ENCODE results near the gene SPATA31C1.
A peak's percentile ranks its signal among the peaks of the same experiment; 100 is the strongest.
"Not testable (repeated sequence)": the region's sequence is repeated elsewhere in the genome, so short reads cannot be mapped to it uniquely, and the experiment has no call there.

Gene SPATA31C1

DNA sequence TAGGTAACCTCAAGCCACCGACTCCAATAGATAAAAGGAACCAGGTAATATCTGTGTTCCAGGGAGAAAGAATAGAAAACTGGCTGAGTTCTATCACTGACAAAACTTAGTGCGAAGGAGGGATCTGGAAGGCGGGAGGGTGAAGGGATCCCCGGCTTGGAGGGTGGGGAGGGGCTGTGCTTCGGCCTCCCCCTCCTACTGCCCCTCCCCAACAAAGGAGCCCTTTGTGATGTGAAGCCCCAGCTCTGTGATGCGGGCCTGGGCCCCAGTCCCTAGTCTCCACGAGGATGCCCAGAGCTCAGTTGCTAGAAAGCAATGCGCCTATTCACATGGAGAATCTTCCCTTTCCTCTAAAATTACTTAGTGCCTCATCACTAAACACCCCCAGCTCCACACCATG lies at the start of gene SPATA31C1:
Gene SPATA31C1 (plus strand): TSS at position 301 of the 400 bp plus-strand sequence.
- not testable (repeated sequence) for DNase-seq

DNA sequence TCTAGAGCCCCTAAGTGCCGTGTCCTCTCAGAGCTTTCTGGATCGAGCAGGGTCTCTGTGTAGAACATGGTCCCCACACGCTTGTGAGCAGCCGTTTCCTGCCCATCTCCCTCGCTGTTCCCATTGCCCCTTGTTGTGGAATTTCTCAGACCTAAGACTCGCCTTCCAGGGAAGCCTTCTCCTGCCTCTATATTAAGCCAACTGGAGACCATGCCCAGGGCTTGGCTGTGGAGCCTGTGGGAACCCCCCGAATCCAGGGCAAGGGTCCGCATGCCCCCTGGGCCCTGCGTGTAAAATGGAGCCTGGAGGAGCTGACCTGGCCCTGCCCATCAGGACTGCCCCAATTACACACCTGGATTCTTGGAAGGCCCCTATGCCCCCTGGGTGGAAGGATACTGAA lies 49.6 kb upstream of the SPATA31C1 start:
- no peak for DNase-seq

- DNase-seq, result no peak
Observed at GRCh38 chr9:87868635-87869034, 49.1 kb upstream of the SPATA31C1 start.

- DNase-seq, result no peak
Observed at GRCh38 chr9:87869082-87869481, 48.7 kb upstream of the SPATA31C1 start.

DNA sequence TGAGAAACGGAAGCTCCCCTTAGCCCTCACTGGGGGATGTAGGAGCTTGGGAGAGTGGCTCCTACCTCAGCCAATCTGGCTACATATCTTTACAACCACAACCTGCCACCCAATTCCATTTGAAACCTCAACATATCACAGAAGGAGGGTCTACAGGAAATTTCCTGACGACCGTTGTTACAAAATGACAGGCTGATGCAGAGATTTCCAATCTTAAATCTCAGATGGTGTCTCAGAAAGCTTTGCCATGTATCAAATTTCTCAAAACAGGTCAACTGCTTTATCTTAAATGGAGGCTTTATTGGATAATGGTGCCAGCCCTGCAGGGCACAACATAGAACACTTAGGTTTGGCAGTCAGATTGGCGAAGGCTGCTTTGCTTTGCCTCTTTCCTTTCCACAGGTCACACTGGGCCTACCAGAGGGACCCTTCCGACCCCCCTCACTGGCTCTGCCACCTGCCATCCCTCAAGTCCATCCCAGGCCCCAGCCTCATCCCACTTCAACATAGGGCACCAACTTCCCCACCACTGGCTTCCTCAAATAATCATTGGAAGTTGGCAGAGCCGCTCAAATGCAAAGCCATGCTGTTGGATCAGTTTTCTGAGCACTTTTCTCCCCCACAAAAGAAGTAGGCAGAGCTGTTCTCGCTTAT lies 46.2 kb upstream of the SPATA31C1 start:
- DNase-seq, result no peak

- DNase-seq, result peak; percentile 65
Observed at GRCh38 chr9:87872079-87872624, 45.6 kb upstream of the SPATA31C1 start.

GRCh38 chr9:87873607-87874303 lies 44.0 kb upstream of the SPATA31C1 start:
- no peak for DNase-seq

DNA sequence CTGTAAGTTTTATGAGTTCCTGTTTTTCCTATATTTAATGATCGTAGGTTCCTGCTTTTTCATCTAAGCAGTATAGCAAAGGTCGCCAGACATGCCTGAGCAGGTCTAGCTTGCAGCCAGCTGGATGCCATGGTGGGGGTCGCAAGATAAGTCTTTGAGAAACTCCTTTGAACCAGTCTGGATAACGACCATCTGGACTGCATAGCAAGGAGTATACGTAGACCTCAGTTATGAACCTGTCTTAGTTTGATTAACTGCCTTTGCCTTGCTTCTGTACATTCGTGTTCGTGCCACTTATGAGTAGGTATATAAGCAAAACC lies 43.5 kb upstream of the SPATA31C1 start:
- no peak for DNase-seq

GRCh38 chr9:87875060-87875459 lies 42.7 kb upstream of the SPATA31C1 start:
- no peak for DNase-seq

- DNase-seq, result no peak
Observed at GRCh38 chr9:87875831-87876545, 41.8 kb upstream of the SPATA31C1 start.

DNA sequence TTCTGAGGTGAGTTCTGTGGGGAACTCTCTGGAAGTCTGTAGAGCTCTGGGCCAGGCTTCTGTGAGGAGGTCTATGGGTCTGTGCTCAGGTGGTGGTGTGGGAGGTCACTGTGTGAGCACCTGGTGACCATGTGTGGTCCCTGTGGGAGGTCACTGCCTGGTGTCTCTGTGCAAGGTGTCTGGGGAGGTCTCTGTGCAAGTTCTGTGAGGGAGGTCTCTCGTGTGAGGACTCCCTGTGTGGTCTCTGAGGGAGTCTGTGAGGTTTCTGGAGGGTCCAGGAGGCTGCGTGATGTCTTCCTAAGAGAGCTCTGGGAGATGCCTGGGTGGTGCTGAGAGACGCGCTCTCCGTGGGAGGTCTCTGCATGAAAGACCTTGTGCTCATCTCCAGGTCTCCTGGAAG lies 41.1 kb upstream of the SPATA31C1 start:
- no peak for DNase-seq

DNA sequence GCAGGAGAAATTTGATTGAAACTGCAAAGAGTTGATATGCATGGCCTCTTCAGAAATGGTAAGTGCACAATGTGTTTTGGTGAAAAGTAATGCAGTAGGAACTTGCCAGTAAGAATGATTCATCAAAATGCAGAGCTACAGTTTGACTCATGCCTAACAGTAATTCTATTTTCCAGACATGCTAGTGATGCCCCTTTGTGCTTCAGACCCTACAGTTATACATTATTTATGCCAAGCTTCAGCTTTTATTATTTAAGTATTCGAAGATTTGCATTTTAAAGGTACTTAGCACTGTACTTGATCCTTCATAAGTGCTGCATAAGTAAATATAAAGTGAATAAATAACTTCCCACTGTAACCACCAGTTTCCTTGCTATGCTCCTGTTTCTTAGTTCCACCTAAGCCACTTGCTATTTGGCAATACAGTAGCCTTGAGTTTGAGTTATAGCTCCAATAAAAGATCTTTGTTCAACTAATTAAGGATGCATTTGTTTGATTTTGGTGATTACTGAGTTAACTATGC lies 38.7 kb upstream of the SPATA31C1 start:
- no peak for DNase-seq

GRCh38 chr9:87880116-87880515 lies 37.6 kb upstream of the SPATA31C1 start:
- DNase-seq, result no peak

- no peak for DNase-seq
Observed at GRCh38 chr9:87880683-87881082, 37.1 kb upstream of the SPATA31C1 start.

DNA sequence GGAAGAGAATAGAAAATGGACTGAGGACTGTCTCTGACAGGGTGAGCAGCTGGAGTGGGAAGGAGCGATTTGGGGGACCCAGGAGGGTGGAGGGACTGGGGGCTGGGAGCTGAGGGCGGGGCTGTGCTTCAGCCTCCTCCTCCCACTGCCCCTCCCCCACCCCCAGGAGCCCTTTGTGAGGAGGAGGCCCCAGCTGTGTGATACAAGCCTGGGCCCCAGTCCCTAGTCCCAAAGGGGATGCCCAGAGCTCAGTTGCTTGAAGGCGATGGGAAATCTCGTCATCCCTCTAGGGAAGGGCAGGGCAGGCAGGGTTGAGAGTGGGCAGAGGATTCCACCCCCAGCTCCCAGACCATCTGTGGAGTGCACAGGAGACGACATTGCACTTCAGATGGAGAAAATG lies 35.1 kb upstream of the SPATA31C1 start, which contains the start of gene SPATA31E1:
Gene SPATA31E1 (plus strand): TSS at position 251 of the 400 bp plus-strand sequence. CDS start 15 bp downstream, at position 266.
- DNase-seq, result no peak

- no peak for DNase-seq
Observed at GRCh38 chr9:87883274-87883673, 34.5 kb upstream of the SPATA31C1 start.

- DNase-seq, result no peak
Observed at GRCh38 chr9:87883990-87884389, 33.8 kb upstream of the SPATA31C1 start.

GRCh38 chr9:87884578-87885459 lies 32.9 kb upstream of the SPATA31C1 start:
- DNase-seq, result no peak

DNA sequence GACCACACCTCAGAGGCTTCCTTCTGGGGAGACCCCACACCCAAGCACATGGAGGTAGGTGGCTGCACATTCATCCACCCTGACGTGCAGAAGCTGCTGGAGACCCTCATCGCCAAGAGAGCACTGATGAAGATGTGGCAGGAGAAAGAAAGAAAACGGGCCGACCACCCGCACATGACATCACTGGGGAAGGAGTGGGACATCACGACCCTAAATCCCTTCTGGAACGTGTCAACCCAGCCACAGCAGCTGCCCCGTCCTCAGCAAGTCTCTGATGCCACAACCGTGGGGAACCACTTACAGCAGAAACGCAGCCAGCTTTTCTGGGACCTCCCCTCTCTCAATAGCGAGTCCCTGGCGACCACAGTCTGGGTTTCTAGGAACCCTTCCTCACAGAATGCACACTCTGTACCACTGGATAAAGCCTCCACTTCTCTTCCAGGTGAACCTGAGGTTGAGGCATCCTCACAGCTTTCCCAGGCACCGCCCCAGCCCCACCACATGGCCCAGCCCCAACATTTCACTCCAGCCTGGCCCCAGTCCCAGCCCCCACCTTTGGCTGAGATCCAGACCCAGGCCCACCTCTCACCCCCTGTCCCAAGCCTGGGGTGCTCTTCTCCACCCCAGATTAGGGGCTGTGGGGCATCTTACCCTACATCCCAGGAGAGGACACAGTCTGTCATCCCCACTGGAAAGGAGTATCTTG lies 32.1 kb upstream of the SPATA31C1 start:
- no peak for DNase-seq

- DNase-seq, result no peak
Observed at GRCh38 chr9:87886210-87886932, 31.4 kb upstream of the SPATA31C1 start.

DNA sequence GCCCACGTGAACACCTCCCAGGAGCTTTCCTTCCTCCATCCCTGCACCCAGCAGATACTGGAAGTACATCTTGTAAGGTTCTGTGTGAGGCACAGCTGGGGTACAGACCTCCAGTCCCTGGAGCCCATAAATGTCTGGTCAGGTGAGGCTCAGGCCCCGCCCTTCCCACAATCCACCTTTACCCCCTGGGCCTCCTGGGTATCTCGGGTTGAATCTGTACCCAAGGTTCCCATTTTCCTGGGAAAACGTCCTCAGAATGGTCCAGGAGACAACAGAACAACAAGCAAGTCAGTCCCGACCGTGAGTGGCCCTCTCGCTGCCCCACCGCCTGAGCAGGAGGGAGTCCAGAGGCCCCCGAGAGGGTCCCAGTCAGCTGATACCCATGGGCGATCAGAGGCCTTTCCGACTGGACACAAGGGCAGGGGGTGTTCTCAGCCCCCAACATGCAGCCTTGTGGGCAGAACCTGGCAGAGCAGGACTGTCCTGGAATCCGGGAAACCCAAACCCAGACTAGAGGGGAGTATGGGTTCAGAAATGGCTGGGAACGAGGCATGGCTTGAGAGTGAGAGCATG lies 30.7 kb upstream of the SPATA31C1 start:
- DNase-seq, result no peak
